NT2/D1 (cell line): ENCODE data around the gene MARCHF2.

ENCODE experiments used
- SUZ12 ChIP-seq: IDR thresholded peaks from 2 replicates; pipeline ENCODE4 v1.6.1; 2011; ENCODE audit not compliant: insufficient read length, insufficient read depth; ENCODE audit errors: extremely low read depth
- YY1 ChIP-seq: IDR thresholded peaks from 2 replicates; pipeline ENCODE4 v1.6.1; 2011; ENCODE audit not compliant: insufficient read length, insufficient read depth
- ZNF274 ChIP-seq: IDR thresholded peaks from 2 replicates; pipeline ENCODE4 v1.6.1; 2011; ENCODE audit warnings: mild to moderate bottlenecking, low read depth, low read length

- TF ChIP-seq YY1 (no peak), SUZ12 (no peak), ZNF274 (no peak)
Observed at GRCh38 chr19:8487137-8487851, 74.2 kb downstream of the MARCHF2 start.
